Left ventricle myocardium inferior (tissue), 1 donor: Measurements from ENCODE around the gene SCNM1. TPM values are rescaled to one million over a fixed set of nuclear protein-coding genes. Genes with fewer than 3 reads are reported as not detected.

Experiments
- DNase-seq: peaks from one replicate; pipeline ENCODE4 v3.0.0-alpha.2; 2020
- H3K27ac ChIP-seq: fragments of 200-600 bp; replicated peaks from 2 replicates; pipeline ENCODE4 v1.8.0; 2021
- H3K27me3 ChIP-seq: fragments of 200-600 bp; 2 replicates; pipeline ENCODE4 v1.8.0; 2021; ENCODE audit warnings: low read depth
- H3K36me3 ChIP-seq: fragments of 200-600 bp; 2 replicates; pipeline ENCODE4 v1.8.0; 2021
- H3K4me1 ChIP-seq: fragments of 200-600 bp; 2 replicates; pipeline ENCODE4 v1.8.0; 2021
- H3K4me3 ChIP-seq: fragments of 200-600 bp; 2 replicates; pipeline ENCODE4 v1.8.0; 2021; ENCODE audit warnings: mild to moderate bottlenecking, moderate library complexity
- H3K9me3 ChIP-seq: fragments of 200-600 bp; replicated peaks from 2 replicates; pipeline ENCODE4 v1.8.0; 2021
- CTCF ChIP-seq: fragments of 200-600 bp; IDR thresholded peaks from 2 replicates; pipeline ENCODE4 v1.8.0; 2021; ENCODE audit warnings: antibody characterized with exemption, mild to moderate bottlenecking, borderline replicate concordance
- intact Hi-C: fragments of 100-400 bp; cut with micrococcal nuclease; formaldehyde crosslinking; loops from one replicate; pipeline ENCODE4 v1.11.0; 2022
- total RNA-seq: library from RNA; stranded (reverse); fragmentation: NEBNext Ultra II Directional; extraction: Animal tissue kit (Norgen Biotek cat#: 25700); gene quantifications from one replicate; pipeline ENCODE4 v1.2.1, GENCODE V29; 2021
- donor health status: DM: no; HTN: yes; CAD: no; lungs with severe emphysema.

SCNM1 gene
- total RNA-seq, 1 donor from 2014 or later: 19.4 TPM

GRCh38 chr1:151156515-151156819, 9.5 kb upstream of the SCNM1 start, which contains the start of gene TNFAIP8L2:
Gene TNFAIP8L2, plus strand, starts transcription at chr1:151156649. Its CDS starts 2,049 bp downstream, at chr1:151158698.
- H3K36me3 ChIP-seq: peaks cover 40% of the 10 kb centered on the region
- peak within 1 kb of the TSS; percentile 55 for H3K27ac ChIP-seq
- no peaks in the 10 kb centered on the region for H3K9me3 ChIP-seq
- H3K27me3 ChIP-seq: no peaks in the 10 kb centered on the region
- H3K4me3 ChIP-seq: peak within 1 kb of the TSS; percentile 43
- peak; percentile 58 for DNase-seq
- TF ChIP-seq CTCF: no peak
- H3K4me1 ChIP-seq: peaks cover 15% of the 10 kb centered on the region
- intact Hi-C loops: loop anchor here (5.0 kb wide), 1 partner anchor 59 kb away; no protein-coding TSS in a partner anchor

GRCh38 chr1:151157067-151157531, 8.8 kb upstream of the SCNM1 start:
- H3K36me3 ChIP-seq: peaks cover 46% of the 10 kb centered on the region

DNA sequence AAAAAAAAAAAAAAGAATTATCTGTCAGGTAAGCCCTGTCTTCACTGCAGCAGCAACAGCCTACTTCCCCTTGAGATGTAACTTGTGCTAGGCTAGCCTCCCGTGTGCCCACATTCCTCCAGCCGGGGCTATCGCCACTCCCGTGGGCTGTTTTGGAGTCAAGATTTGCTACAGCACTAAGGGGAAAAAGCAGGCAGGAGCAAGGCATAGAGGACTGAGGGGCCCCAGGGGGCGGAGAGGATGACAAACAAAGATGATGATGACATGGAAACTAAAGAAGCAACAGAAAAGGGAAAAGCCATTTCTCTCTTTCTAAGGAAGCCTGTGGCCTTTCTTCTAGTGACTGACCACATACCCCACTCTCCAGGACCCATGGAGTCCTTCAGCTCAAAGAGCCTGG, 7.6 kb upstream of the SCNM1 start:
- H3K9me3 ChIP-seq: no peaks in the 10 kb centered on the region
- intact Hi-C loops: loop anchor here (5.0 kb wide), 1 partner anchor 61 kb away; no protein-coding TSS in a partner anchor
- H3K4me1 ChIP-seq: peaks cover 22% of the 10 kb centered on the region
- no peak for TF ChIP-seq CTCF
- DNase-seq: no peak
- no peaks in the 10 kb centered on the region for H3K27me3 ChIP-seq
- H3K36me3 ChIP-seq: peaks cover 47% of the 10 kb centered on the region
- H3K4me3 ChIP-seq: no peak overlapping the region
- H3K27ac ChIP-seq: peak overlapping the region; percentile 4

More at GRCh38 chr1:151157067-151157531, 8.8 kb upstream of the SCNM1 start:
- no peak for DNase-seq
- no peaks in the 10 kb centered on the region for H3K9me3 ChIP-seq
- peak overlapping the region; percentile 43 for H3K4me3 ChIP-seq
- peaks cover 15% of the 10 kb centered on the region for H3K4me1 ChIP-seq
- peak overlapping the region; percentile 55 for H3K27ac ChIP-seq
- intact Hi-C loops: loop anchor here (5.0 kb wide), 1 partner anchor 60 kb away; no protein-coding TSS in a partner anchor
- TF ChIP-seq CTCF: no peak
- no peaks in the 10 kb centered on the region for H3K27me3 ChIP-seq

DNA sequence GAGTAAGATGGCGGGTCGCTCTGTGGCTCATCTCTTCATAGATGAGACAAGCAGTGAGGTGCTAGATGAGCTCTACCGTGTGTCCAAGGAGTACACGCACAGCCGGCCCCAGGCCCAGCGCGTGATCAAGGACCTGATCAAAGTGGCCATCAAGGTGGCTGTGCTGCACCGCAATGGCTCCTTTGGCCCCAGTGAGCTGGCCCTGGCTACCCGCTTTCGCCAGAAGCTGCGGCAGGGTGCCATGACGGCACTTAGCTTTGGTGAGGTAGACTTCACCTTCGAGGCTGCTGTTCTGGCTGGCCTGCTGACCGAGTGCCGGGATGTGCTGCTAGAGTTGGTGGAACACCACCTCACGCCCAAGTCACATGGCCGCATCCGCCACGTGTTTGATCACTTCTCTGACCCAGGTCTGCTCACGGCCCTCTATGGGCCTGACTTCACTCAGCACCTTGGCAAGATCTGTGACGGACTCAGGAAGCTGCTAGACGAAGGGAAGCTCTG, 7.1 kb upstream of the SCNM1 start:
- no peaks in the 10 kb centered on the region for H3K9me3 ChIP-seq
- intact Hi-C loops: loop anchor here (5.0 kb wide), 1 partner anchor 62 kb away; no protein-coding TSS in a partner anchor
- peaks cover 27% of the 10 kb centered on the region for H3K4me1 ChIP-seq
- no peak for DNase-seq
- peak overlapping the region; percentile 4 for H3K27ac ChIP-seq
- H3K4me3 ChIP-seq: no peak overlapping the region
- H3K27me3 ChIP-seq: no peaks in the 10 kb centered on the region
- TF ChIP-seq CTCF: no peak
- peaks cover 47% of the 10 kb centered on the region for H3K36me3 ChIP-seq

GRCh38 chr1:151159373-151159772, 6.6 kb upstream of the SCNM1 start:
- Histone ChIP-seq H3K9me3 (no peaks in the 10 kb centered on the region), H3K4me3 (no peak overlapping the region), H3K4me1 (peaks cover 33% of the 10 kb centered on the region), H3K36me3 (peaks cover 47% of the 10 kb centered on the region), H3K27ac (peak overlapping the region; percentile 4), H3K27me3 (no peaks in the 10 kb centered on the region)
- intact Hi-C loops: loop anchor here (5.0 kb wide), 1 partner anchor 62 kb away; no protein-coding TSS in a partner anchor
- no peak for TF ChIP-seq CTCF
- DNase-seq: no peak
